Measurements from ENCODE around the gene KCNK10.

Gene KCNK10

GRCh38 chr14:88212691-88213090 is 110.4 kb downstream of the KCNK10 start:
- no peak for DNase-seq

- DNase-seq, result no peak
Measured at GRCh38 chr14:88210426-88210825, 112.6 kb downstream of the KCNK10 start.

DNA sequence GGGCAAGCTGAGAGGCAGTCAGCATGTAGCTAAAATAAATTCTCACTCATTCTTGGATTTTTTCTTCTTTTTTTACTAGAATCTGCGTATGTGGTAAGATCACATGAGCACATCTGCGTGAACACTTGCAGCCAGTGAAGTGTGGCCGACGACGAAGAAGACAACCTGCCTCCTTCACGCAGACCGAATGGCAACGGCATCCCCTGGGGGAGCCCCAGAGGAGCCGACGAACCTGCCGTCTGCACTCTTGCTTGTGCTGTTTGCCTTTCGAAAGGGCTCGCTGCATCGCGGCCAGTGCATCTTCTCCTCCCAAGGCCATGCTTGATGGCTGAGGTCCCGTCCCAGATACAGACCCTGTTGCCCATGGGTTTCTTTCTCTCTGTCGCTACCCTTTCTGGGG is 113.8 kb downstream of the KCNK10 start:
- no peak for DNase-seq

- DNase-seq, result no peak
Measured at GRCh38 chr14:88208858-88209257, 114.2 kb downstream of the KCNK10 start.

- DNase-seq, result no peak
Measured at GRCh38 chr14:88204221-88204620, 118.8 kb downstream of the KCNK10 start.

GRCh38 chr14:88203291-88203690 is 119.8 kb downstream of the KCNK10 start:
- DNase-seq, result no peak

DNA sequence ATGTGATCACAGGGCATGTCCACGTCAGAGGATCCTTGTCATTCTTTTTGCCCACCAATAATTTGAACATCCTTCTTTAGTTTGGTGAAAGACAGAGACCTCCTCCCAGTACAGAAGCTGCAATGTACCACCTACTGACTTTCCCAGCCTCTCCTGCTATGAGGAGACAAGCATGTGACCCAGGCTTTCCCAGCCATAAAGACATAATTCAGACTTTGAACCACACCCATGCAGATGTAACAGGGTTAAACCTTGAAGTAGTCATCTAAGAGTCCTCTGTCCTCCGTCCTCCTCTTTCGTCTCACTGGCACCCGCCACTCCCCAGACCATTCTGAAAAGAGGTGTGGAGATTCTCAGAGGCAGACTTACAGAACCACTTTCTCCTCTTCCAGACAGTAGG is 120.8 kb downstream of the KCNK10 start:
- DNase-seq, result no peak

- DNase-seq, result no peak
Measured at GRCh38 chr14:88201851-88202250, 121.2 kb downstream of the KCNK10 start.

DNA sequence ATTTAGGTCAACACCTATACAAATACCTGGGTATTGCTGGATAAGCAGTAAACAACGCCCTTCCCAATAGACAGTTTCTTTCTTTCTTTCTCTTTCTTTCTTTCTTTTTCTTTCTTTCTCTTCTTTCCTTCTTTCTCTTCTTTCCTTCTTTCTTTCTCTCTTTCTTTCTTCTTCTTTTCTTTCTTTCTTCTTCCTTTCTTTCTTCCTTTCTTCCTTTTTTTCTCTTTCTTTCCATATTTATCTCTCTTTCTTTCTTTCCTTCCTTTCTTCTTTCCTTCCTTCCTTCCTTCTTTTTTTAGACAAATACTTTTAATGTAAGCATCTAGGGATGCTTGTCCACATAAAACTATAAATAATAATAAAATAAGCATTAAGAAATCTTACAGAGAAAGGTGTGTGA is 123.2 kb downstream of the KCNK10 start:
- no peak for DNase-seq

GRCh38 chr14:88198446-88198845 is 124.6 kb downstream of the KCNK10 start:
- no peak for DNase-seq

GRCh38 chr14:88196925-88197324 is 126.1 kb downstream of the KCNK10 start:
- no peak for DNase-seq

DNA sequence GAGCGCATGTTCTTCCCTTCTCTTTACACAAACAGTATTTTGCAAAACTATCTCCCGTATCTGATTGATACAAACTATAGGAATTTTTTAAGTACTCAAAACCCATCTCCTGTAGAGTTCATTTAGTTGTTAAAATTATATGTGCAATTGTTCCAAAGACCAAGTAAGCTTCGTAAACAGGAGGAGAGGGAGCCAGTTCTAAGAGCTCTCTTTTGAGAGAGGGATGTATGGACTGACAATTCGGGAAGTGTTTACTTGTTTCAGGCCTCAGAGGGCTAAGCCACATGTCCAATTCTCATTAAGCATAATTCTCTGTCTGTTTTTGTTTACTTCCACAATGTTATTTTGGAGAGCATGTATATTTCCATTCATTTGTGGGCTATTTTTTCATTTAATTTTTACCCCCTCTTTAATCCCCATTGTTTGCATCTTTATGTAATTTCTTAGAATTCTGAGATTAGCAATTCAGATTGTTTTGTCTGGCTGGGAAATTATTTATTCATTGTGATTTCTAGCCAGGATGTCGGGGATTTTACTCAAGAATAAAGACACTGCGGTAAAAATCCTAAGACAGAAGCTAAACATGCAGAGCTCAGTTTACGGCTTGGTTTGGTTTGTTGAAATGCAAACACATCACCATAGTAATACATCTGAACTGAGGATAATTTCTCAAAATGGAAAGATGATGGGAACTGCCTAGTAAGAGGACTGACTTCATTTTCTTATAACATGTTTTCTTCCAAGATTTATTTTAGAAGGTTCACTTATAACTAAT is 126.8 kb downstream of the KCNK10 start:
- no peak for DNase-seq

DNA sequence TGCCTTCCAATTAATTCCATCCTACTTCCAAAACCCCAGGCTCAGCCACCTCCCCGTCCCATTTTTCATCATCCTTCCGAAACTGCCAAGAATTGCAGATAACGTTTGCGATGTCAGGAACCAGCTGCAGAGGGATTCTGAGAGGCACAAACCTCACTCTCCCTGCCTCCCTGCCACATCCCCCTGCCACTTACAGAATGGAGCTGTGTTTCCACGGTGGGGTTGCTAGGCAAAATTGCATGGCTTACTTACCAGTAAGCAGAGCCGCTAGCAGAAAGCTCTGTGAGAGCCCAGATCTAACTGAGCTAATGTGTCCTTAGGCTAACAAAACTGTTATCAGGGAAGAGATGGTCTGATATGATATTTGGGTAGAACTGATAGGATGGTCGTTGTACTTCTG is 127.4 kb downstream of the KCNK10 start:
- no peak for DNase-seq

GRCh38 chr14:88194531-88194930 is 128.5 kb downstream of the KCNK10 start:
- no peak for DNase-seq

DNA sequence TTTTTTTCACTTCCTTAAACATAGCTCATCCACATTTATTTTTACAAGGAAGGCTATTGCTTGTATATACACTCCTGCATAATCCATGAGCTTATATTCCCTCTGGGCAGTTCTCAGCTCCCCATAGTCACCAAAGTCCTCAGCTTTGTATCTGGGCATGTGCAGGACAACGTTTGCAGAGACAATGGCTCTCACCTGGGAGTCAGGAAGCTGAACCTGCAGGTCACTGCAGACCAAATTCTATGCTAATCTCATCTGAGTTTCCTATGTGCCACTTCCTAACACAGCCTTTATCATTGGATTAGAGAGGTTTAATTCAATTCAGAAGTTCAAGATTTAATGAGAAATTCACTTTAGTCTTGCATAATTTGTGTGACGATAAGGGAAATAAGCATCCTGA is 131.5 kb downstream of the KCNK10 start:
- no peak for DNase-seq

DNA sequence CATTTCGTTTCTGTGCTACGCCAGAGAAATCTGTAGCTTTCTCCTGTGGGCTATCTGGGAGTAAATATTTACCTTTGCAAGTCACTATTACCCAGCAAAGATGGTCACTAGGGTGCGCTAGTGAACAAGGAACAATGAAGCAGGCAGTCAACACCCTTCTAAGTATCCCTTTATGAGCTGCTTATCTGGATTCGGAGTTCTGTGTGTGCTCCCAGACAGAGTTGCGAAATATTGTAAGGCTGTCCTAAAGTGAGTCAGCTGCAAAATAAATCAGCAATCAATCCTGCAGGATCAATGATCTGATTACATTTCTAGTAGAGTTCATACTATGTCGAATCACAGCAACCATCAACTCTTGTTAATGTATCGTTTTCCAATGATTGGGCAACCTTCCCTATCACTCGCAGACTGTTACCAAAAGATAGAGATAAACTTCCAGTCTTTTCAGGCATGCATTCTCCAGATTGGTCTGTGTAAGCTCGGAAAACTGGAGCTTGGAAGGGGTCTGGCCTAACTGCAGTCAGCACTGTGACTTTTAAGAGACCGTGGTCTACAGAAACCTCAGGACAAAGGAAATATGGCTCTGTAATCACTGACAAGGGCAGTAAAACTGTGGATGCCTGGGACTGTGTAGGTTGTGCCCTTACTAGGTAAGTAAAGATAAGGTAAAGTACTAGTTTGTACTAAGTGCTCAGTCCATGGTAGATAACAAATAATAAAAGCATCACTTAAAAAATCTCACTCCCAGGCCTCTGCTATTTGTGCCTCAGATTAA is 133.5 kb downstream of the KCNK10 start:
- no peak for DNase-seq

DNA sequence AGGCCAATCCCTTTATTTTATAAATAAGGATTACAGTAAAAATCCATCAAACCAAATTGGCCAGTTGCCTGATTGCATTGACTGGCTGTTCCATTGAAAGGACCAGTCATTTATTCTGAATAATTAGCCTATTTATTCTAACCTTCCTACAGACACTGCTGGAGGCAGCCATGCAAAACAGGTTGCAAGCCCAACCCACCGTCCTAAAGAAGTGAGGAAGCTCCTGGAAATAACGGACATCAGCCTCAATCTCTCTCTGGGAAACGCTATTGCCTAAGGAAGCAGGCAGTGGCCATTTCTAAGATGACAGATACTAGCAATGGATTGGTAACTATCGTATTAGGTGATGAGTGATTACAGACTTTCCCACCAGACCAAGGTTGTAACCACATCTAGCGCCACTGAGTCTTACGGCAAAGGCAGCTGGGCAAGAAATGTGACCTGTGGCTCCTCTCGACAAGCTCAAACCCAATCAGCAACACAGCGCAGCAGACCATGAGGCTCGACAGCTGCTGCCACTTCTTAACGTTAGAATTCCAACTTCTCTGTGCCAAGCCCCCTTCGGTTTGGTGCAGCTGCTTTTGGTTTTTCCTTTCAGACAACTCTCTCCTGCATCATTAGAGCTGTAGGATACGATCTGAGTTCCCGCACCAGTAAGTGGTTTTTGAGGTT is 134.2 kb downstream of the KCNK10 start:
- DNase-seq, result no peak

DNA sequence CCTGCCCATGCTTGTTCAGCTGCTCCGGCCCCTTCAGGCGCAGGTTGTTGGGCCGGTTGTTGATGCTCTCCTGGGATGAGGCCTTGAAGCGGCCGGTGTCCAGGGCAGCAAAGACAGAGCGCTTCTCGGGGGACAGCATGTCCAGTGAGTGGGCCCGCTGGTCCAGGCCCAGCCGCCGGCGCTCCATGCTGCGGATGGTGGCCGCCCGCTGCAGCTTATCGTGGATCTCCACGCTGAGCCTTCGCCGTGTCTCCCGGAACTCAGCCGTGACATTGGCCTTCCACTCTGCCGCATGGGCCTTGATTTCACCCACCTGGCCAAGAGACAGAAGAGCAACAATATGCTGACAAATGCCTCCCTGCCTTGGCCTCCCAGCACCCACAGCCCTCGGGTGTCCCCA is 137.2 kb downstream of the KCNK10 start:
- no peak for DNase-seq

DNA sequence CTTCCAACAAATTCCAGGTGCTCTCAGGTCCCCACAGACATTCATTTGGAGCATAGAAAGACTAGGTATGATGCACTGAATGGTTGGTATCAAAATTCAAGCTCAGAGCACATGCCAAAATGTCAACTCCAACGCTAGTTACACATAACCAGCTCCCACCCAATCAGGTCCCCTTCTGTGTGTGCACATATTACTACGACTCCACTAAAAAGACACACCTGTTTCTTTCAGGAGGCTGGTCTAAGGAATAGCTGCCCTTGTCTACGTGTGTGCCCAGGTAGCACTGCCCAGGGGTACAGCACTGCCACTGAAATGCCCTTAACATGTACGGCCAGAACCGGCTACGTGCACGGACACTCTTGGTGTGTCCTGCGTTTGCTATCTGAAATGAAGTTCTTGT is 138.1 kb downstream of the KCNK10 start:
- no peak for DNase-seq

DNA sequence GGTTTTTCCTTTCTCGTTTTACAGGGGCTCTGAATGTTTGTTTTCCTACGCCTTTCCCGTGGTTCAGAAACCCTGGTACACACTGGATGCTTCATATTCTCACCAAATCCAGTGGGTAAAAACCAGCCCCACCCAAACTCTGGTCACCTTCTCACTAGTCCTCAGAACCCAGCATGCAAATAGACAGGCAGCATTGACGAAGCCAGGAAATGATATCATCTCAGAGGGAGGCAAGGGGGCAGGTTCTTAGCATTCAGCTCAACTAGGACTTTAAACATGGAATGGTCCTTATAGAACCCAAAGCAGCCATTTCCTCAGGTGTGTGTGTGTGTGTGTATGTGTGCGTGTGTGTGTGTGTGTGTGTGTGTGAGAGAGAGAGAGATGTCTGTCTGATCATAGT is 142.0 kb downstream of the KCNK10 start:
- DNase-seq, result no peak

DNA sequence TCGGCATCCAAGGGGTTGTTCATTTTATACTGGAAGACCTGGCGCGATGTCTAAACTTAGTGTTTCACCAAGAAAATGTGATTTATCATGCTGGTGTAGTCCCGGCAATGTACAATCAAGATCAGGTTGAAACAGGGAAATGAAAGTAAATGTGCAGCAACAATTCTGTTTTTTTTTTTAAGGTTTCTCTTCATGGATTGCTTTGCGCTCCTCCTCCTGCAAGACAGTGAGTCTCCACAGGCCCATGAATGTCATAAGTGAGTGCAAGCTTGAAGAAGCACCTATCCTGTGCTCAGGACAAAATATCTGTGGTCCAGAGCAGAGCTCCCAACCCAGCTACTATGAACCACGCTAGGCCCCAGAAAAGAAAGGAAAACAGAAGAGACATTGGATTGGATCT is 143.4 kb downstream of the KCNK10 start:
- DNase-seq, result no peak

DNA sequence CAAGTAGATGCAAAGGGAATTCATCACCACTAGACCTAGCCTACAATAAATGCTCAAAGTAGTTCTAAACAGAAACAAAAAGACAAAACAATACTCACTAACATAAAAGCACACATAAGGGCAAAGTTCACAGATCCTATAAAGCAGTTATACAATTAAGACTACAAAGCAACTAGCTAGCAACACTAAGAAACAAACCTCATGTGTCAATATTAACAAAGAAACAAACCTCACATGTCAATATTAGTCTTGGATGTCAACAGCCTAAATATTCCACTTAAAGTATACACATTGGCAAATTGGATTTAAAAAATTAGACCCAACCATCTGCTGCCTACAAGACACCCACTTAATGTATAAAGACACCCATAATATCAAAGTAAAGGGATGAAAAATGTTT is 152.7 kb downstream of the KCNK10 start:
- DNase-seq, result no peak

DNA sequence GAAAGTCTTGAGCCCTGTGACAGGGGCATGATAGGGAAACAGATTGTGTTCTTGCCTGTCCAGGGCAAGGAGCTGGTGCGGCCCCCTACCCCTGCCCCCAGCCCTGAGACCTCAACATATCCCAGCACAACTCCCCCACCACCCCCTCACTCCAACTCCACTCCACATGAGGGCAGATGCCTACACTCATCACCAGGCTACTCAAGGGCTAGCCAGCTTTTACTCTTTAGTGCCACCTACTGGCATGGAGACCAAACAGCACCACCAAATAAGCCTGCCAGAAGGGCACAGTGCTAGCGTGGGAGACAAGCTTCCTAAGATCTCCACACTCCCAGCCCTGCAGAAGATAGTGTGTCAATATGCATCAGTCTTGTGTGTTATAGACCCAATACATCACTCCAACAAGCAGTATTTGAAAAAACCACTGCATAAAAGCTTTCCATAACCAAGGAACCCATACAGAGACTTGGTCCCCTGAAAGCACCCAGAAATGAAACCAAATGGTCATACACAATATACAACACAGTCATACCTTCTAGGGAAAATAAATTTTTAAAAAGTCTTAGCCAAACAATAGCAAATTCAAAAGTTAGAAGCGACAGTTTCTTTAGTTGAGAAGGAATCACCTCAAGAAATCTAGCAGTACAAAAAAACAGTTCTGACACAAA is 154.4 kb downstream of the KCNK10 start:
- peak; percentile 42 for DNase-seq
